ENCODE results near the gene KCNE2.

DNA sequence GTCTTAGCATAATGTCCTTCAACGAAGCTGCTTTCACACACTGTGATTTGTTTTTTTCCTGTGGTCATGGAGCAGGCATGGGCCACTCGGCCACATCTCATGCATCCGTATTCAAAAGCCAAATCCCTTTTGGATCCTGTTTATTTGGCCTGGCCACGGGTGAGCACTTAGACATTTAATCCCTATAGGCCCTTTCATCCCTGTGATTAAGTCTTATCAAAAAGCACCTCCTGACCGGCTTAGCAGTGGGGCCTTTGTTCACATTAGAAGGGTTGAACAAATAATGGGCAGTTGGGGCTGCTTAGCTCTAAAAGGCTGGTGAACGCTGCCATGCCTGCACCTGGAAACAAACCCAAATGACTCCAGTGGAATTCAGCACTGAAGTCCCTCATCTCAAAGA, 2.0 kb downstream of the KCNE2 start:
- TF ChIP-seq, protein P1, sequence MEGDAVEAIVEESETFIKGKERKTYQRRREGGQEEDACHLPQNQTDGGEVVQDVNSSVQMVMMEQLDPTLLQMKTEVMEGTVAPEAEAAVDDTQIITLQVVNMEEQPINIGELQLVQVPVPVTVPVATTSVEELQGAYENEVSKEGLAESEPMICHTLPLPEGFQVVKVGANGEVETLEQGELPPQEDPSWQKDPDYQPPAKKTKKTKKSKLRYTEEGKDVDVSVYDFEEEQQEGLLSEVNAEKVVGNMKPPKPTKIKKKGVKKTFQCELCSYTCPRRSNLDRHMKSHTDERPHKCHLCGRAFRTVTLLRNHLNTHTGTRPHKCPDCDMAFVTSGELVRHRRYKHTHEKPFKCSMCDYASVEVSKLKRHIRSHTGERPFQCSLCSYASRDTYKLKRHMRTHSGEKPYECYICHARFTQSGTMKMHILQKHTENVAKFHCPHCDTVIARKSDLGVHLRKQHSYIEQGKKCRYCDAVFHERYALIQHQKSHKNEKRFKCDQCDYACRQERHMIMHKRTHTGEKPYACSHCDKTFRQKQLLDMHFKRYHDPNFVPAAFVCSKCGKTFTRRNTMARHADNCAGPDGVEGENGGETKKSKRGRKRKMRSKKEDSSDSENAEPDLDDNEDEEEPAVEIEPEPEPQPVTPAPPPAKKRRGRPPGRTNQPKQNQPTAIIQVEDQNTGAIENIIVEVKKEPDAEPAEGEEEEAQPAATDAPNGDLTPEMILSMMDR (IDR thresholded peaks at IDR 0.05), result no peak
- no peak for TF ChIP-seq POLR2AphosphoS5 (IDR thresholded peaks at IDR 0.05)
- TF ChIP-seq POLR2A (IDR thresholded peaks at IDR 0.05), result no peak
